Lung (tissue), 12 donors: ENCODE results near the gene EHD3. TPM values are rescaled to one million over a fixed set of nuclear protein-coding genes. Genes with fewer than 3 reads are reported as not detected.

ENCODE experiments used
- ATAC-seq: fragments of 200-7000 bp; cut with Tn5 transposase; one replicate; pipeline ENCODE4 v1.9.1; 2020; ENCODE audit warnings: moderate number of reproducible peaks; ENCODE audit not compliant: insufficient read depth, low FRiP score
- DNase-seq, 3 donors: peaks; one replicate each; pipeline ENCODE4 v3.0.0-alpha.2; 2013 to 2017
- H3K27ac ChIP-seq, 2 donors: one replicate each; pipeline ENCODE4 v1.5.1; 2013; ENCODE audit warnings: mild to moderate bottlenecking in 2 of 2, moderate library complexity in 2 of 2, control low read depth in 1 of 2, inconsistent platforms in 1 of 2, low read depth in 1 of 2, low read length in 1 of 2
- H3K27me3 ChIP-seq, 3 donors: one replicate each; pipeline ENCODE4 v1.5.1; 2013; ENCODE audit warnings: low read length in 2 of 3; ENCODE audit not compliant: control insufficient read depth in 3 of 3, insufficient read depth in 3 of 3
- H3K36me3 ChIP-seq, 4 donors: one replicate each; pipeline ENCODE4 v1.5.1; 2013; ENCODE audit warnings: low read length in 4 of 4, mild to moderate bottlenecking in 1 of 4, moderate library complexity in 1 of 4; ENCODE audit not compliant: control insufficient read depth in 4 of 4, insufficient read depth in 4 of 4
- H3K4me1 ChIP-seq, 5 donors: one replicate each; pipeline ENCODE4 v1.5.1; 2013; ENCODE audit warnings: low read length in 5 of 5, mild to moderate bottlenecking in 2 of 5, moderate library complexity in 1 of 5; ENCODE audit not compliant: control insufficient read depth in 5 of 5, insufficient read depth in 5 of 5
- H3K4me3 ChIP-seq: one replicate; pipeline ENCODE4 v1.5.1; 2013; ENCODE audit warnings: mild to moderate bottlenecking, control low read depth, moderate library complexity
- H3K9ac ChIP-seq, 2 donors: one replicate each; pipeline ENCODE4 v1.5.1; 2013; ENCODE audit warnings: low read length in 2 of 2, control low read depth in 1 of 2; ENCODE audit not compliant: insufficient read depth in 1 of 2
- H3K9me3 ChIP-seq, 4 donors: one replicate each; pipeline ENCODE4 v1.5.1; 2013; ENCODE audit warnings: low read length in 3 of 4, mild to moderate bottlenecking in 1 of 4, moderate library complexity in 1 of 4; ENCODE audit not compliant: control insufficient read depth in 4 of 4, insufficient read depth in 3 of 4
- WGBS, 2 donors: extraction: QIAGEN DNeasy Blood & Tissue Kit; methylation state at CpG; one replicate each; pipeline ENCODE4 v1.1.7; 2013; 5-methylcytosine and 5-hydroxymethylcytosine counted together
- polyA plus RNA-seq, 2 donors: library from polyadenylated mRNA; stranded (reverse); fragments of 200-250 nt; gene quantifications; one replicate each; pipeline ENCODE4 v1.2.1, GENCODE V29; 2013
- total RNA-seq, 2 donors: library from RNA; depleted of rRNA in 1 of 2; stranded (reverse); fragments of >200 nt in 1 of 2; gene quantifications; one replicate each; pipeline ENCODE4 v1.2.1, GENCODE V29; 2014 to 2021
- TF ChIP-seq, protein P1 (sequence below): IDR thresholded peaks from 2 replicates; pipeline ENCODE4 v1.5.1; 2012; ENCODE audit warnings: mild to moderate bottlenecking; ENCODE audit errors: control extremely low read depth, extremely low read depth
- donor health status: control.
- donor health status: control.
- donor health status: Bipolar disorder and iron deficiency.
- donor health status: healthy.
- donor health status: DM: yes; HTN: yes; CAD: no.

Gene EHD3
- total and polyA plus RNA-seq, 4 donors, result 1.5 to 9.5 (median 5.1) TPM

DNA sequence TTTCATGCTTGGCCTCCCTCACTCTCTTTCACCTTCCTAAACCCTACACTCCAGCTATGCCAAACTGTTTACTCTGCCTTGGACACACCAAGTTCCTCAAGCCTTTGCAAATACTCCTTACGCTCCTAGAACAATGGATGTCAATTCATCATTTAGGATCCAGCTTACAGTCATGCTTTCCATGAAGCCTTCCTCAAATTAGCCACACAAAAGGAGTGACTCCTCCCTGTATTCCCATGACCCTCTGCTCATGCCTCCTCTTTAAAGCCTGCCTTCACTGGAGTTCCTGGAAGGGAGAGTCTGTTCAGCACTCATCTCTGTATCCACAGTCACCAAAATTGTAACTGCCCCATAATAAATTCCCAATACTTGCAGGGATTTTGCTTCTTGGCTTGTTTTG, 721 bp upstream of the EHD3 start:
- DNase-seq (peak in 2 of 3 donors; percentile 18 to 19), ATAC-seq (no peak)
- no peaks in the 10 kb centered on the region for H3K36me3 ChIP-seq
- H3K27ac ChIP-seq, result peak overlapping the region in 1 of 2 donors; percentile 78
- H3K9me3 ChIP-seq, result no peaks in the 10 kb centered on the region
- TF ChIP-seq, protein P1, sequence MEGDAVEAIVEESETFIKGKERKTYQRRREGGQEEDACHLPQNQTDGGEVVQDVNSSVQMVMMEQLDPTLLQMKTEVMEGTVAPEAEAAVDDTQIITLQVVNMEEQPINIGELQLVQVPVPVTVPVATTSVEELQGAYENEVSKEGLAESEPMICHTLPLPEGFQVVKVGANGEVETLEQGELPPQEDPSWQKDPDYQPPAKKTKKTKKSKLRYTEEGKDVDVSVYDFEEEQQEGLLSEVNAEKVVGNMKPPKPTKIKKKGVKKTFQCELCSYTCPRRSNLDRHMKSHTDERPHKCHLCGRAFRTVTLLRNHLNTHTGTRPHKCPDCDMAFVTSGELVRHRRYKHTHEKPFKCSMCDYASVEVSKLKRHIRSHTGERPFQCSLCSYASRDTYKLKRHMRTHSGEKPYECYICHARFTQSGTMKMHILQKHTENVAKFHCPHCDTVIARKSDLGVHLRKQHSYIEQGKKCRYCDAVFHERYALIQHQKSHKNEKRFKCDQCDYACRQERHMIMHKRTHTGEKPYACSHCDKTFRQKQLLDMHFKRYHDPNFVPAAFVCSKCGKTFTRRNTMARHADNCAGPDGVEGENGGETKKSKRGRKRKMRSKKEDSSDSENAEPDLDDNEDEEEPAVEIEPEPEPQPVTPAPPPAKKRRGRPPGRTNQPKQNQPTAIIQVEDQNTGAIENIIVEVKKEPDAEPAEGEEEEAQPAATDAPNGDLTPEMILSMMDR, result no peak
- WGBS, 2 donors, result 69 to 78% methylated on average over 1 of the region's 1 CpG
- H3K4me1 ChIP-seq, result peaks cover 0 to 27% (median 5%) of the 10 kb centered on the region in 5 donors
- no peaks in the 10 kb centered on the region for H3K27me3 ChIP-seq
- no peak overlapping the region for H3K4me3 ChIP-seq
- H3K9ac ChIP-seq, result no peak overlapping the region

DNA sequence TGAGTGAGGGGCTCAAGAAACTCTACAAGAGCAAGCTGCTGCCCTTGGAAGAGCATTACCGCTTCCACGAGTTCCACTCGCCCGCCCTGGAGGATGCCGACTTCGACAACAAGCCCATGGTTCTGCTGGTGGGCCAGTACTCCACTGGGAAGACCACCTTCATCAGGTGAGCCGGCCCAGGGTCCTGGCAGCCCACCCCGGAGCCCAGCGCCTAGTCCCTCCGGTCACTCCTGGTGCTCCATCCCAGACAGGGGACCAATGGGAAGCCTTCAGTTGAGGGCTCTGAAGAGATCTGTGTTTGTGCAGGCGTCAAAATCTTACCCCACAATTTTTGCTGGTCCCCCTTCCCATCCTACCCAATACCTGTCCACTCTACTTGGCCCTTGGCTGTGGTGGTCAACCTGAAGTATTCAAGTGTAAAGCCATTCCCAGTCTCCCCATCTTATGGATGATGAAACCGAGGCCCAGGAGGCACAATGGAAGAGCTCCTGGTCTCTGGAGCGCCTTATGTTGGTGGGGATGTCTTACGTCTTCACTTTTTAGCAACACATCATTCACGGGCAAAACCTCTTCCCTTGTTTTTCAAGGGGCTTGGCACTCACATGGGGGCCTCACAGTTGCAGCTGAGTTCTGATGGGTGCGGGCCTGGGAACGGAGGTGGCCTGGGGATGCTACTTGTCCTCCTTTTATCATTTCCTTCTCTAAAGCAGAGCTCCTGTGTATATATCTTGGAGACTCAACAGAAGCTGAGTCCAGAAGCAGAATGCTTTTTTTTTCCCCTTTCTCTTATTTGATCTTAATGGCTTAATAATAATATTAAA, 941 bp downstream of the EHD3 start:
- Histone ChIP-seq H3K27me3 (no peaks in the 10 kb centered on the region), H3K4me3 (no peak overlapping the region), H3K4me1 (peaks cover 3 to 32% (median 8%) of the 10 kb centered on the region in 5 donors), H3K36me3 (no peaks in the 10 kb centered on the region), H3K9ac (no peak overlapping the region), H3K27ac (peak overlapping the region; percentile 66 to 78), H3K9me3 (no peaks in the 10 kb centered on the region)
- WGBS, 2 donors, result 65 to 73% methylated on average over 17 of the region's 17 CpGs
- TF ChIP-seq, protein P1, result no peak
- no peak for DNase-seq
- no peak for ATAC-seq

DNA sequence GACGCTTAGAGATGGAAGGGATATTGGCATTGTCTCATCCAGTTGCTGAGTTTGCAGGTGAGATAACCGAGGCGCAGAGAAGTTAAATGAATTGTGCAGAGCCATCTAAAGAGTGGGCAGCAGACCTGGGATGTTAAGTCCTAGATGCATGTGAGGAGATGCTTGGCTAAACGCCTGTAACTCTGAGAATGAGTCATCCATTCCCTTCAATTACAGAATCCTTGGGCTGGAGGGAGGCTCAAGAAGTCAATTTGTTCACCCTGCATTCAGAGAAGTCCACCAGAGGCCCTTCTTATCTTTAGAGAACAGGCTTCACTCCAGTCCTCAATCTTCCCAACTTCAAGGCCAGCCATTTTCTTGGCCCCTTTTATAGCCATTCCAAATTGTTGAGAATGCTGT, 1.6 kb downstream of the EHD3 start:
- DNase-seq, result peak in 1 of 3 donors; percentile 16
- H3K9ac ChIP-seq, result no peak overlapping the region

More for the DNA sequence above, 1.6 kb downstream of the EHD3 start:
- H3K9me3 ChIP-seq, result no peaks in the 10 kb centered on the region
- no peak overlapping the region for H3K27ac ChIP-seq
- H3K36me3 ChIP-seq, result no peaks in the 10 kb centered on the region
- no peak for ATAC-seq
- H3K27me3 ChIP-seq, result no peaks in the 10 kb centered on the region
- peaks cover 3 to 28% (median 8%) of the 10 kb centered on the region in 5 donors for H3K4me1 ChIP-seq
- H3K4me3 ChIP-seq, result no peak overlapping the region
- 82 to 83% methylated on average over 4 of the region's 4 CpGs for WGBS, 2 donors
- TF ChIP-seq, protein P1, result no peak
